Measurements from ENCODE around the gene ARHGAP4. TPM values are rescaled to one million over a fixed set of nuclear protein-coding genes. Genes with fewer than 3 reads are reported as not detected.

ARHGAP4 gene
- total and polyA plus RNA-seq, 8 donors, result 21.9 to 96.2 (median 26.3) TPM

GRCh38 chrX:153881281-153881680 lies 44.8 kb downstream of the ARHGAP4 start:
- Histone ChIP-seq H3K9me3 (no peaks in the 10 kb centered on the region), H3K27ac (no peak overlapping the region), H3K36me3 (no peaks in the 10 kb centered on the region), H3K4me1 (peaks cover 0 to 3% of the 10 kb centered on the region in 2 donors), H3K27me3 (peaks cover 71 to 86% of the 10 kb centered on the region in 2 donors), H3K4me3 (no peak overlapping the region)
- intact Hi-C loops (cut with DNase I), result no loop called here
- DNase-seq, result no peak
- no peak for TF ChIP-seq CTCF (IDR thresholded peaks at IDR 0.05)
- no peak for ATAC-seq

GRCh38 chrX:153880440-153880815 lies 45.6 kb downstream of the ARHGAP4 start:
- H3K27ac ChIP-seq, result no peak overlapping the region
- ATAC-seq, result no peak
- no peaks in the 10 kb centered on the region for H3K36me3 ChIP-seq
- no peaks in the 10 kb centered on the region for H3K9me3 ChIP-seq
- intact Hi-C loops (cut with DNase I), result no loop called here
- DNase-seq, result no peak
- H3K27me3 ChIP-seq, result peaks cover 68 to 79% of the 10 kb centered on the region in 2 donors
- no peak for TF ChIP-seq CTCF (IDR thresholded peaks at IDR 0.05)
- H3K4me3 ChIP-seq, result no peak overlapping the region
- peaks cover 0 to 2% of the 10 kb centered on the region in 2 donors for H3K4me1 ChIP-seq

- Histone ChIP-seq H3K9me3 (no peaks in the 10 kb centered on the region), H3K27me3 (peaks cover 62 to 74% of the 10 kb centered on the region in 2 donors), H3K4me1 (no peaks in the 10 kb centered on the region), H3K36me3 (no peaks in the 10 kb centered on the region), H3K4me3 (no peak overlapping the region), H3K27ac (no peak overlapping the region)
- DNase-seq (no peak), ATAC-seq (no peak)
- intact Hi-C loops (cut with DNase I), result no loop called here
- TF ChIP-seq CTCF (IDR thresholded peaks at IDR 0.05), result no peak
Observed at GRCh38 chrX:153879741-153880439, 46.2 kb downstream of the ARHGAP4 start.

- TF ChIP-seq CTCF (IDR thresholded peaks at IDR 0.05), result no peak
- Histone ChIP-seq H3K27ac (no peak overlapping the region), H3K4me3 (no peak overlapping the region), H3K4me1 (no peaks in the 10 kb centered on the region), H3K36me3 (no peaks in the 10 kb centered on the region), H3K9me3 (no peaks in the 10 kb centered on the region), H3K27me3 (peaks cover 54 to 66% of the 10 kb centered on the region in 2 donors)
- intact Hi-C loops (cut with DNase I), result no loop called here
- no peak for DNase-seq
- no peak for ATAC-seq
Observed at GRCh38 chrX:153878969-153879653, 47.0 kb downstream of the ARHGAP4 start.

- H3K27ac ChIP-seq, result no peak overlapping the region
- no peaks in the 10 kb centered on the region for H3K9me3 ChIP-seq
- intact Hi-C loops (cut with DNase I), result no loop called here
- H3K36me3 ChIP-seq, result no peaks in the 10 kb centered on the region
- H3K4me1 ChIP-seq, result no peaks in the 10 kb centered on the region
- no peak for TF ChIP-seq CTCF (IDR thresholded peaks at IDR 0.05)
- H3K4me3 ChIP-seq, result no peak overlapping the region
- ATAC-seq (no peak), DNase-seq (no peak)
- H3K27me3 ChIP-seq, result peaks cover 47 to 63% of the 10 kb centered on the region in 2 donors
Observed at GRCh38 chrX:153878345-153878744, 47.7 kb downstream of the ARHGAP4 start.

Measured in left lung (tissue), 10 donors.